ENCODE measurements around the gene VPS25.
"Not testable (repeated sequence)": the region's sequence is repeated elsewhere in the genome, so short reads cannot be mapped to it uniquely, and the experiment has no call there.

Gene VPS25

DNA sequence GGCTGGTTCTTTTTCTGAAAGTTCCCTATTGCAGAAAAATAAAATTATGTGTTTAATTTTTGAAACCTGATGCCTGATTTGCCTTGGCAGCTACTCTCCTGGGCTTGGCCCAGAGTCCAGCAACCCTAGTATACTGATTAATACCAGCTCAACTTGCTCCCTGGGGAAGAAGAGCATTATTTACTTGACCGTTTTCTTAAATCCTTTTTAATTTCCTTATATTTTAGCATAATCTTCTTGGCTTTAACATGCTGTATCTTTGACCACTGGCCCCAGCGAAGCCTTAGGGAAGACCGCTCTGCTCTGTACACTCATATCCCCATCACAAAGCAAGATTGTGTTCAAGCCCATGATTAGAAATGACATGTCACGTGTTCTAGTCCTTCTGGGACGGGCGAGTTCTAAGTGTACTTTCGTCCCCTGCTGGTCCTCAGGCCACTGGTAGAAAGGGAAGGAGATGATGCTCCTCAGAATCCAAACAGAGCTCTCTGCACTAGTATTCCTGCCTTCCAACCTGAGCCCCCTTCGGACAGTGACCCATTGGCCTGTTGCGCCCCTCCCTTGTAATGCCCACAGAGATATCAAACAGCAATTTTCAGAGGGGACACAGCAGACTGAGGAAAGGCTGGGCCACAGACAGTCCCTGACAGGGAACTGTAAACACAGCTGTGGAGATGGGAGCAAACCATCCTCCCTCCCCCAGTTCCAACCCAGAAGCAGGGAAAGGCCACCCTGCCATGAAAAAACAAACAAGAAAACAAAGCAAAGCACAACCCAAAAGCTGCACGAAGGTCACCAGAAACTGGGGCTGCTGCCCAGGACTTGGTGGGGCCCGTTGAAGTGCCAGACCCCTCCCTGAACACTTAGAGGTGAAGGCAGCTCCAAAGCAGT lies 24.1 kb upstream of the VPS25 start:
- Histone ChIP-seq H3K4me3 (ENCODE audit: low read length in 2 of 2) (no peak overlapping the region), H3K9me3 (ENCODE audit: control insufficient read depth in 2 of 2, low read length in 2 of 2) (no peaks in the 10 kb centered on the region), H3K27me3 (ENCODE audit: control insufficient read depth in 1 of 2, insufficient read depth in 2 of 2, low read length in 2 of 2) (peaks cover 0 to 3% of the 10 kb centered on the region in 2 donors), H3K27ac (ENCODE audit: low read length) (peak overlapping the region; percentile 64), H3K36me3 (ENCODE audit: control insufficient read depth in 2 of 2, insufficient read depth in 2 of 2, low read length in 2 of 2) (no peaks in the 10 kb centered on the region), H3K4me1 (ENCODE audit: control insufficient read depth, insufficient read depth, low read length) (peaks cover 20% of the 10 kb centered on the region), H3K9ac (ENCODE audit: low read length in 2 of 2) (peak overlapping the region in 1 of 2 donors; percentile 13)

DNA sequence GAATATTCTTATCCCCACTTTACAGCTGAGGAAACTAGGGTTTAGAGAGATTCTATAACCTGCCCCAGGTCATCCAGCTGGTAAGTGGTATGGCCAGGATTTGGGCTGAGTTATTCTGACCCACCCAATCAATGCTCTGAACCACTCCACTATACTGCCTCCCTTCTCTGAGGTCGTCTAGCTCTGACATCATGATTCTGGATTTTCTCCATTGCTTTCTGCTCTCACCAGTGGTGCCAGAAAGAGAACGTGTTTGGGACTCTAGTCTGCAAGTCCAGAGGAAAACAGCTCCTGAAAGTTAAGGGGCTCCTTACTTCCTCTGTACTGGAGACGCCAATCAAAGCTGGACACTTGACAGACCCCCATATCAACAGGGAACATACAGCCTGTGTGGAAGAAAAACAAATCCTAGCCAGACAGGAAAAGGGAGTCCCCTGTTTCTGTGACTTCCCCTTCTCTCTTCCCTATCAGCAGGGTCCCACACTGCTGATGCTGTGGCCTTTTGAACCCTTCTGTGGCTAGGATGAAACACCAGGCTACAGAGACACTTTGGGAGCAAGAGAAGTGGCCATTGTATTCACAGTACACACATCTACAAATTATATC lies 22.4 kb upstream of the VPS25 start:
- peaks cover 0 to 3% of the 10 kb centered on the region in 2 donors for H3K27me3 ChIP-seq (ENCODE audit: control insufficient read depth in 1 of 2, insufficient read depth in 2 of 2, low read length in 2 of 2)
- no peaks in the 10 kb centered on the region for H3K36me3 ChIP-seq (ENCODE audit: control insufficient read depth in 2 of 2, insufficient read depth in 2 of 2, low read length in 2 of 2)
- peak overlapping the region; percentile 6 for H3K27ac ChIP-seq (ENCODE audit: low read length)
- H3K4me1 ChIP-seq (ENCODE audit: control insufficient read depth, insufficient read depth, low read length): peaks cover 14% of the 10 kb centered on the region
- H3K4me3 ChIP-seq (ENCODE audit: low read length in 2 of 2): no peak overlapping the region
- no peaks in the 10 kb centered on the region for H3K9me3 ChIP-seq (ENCODE audit: control insufficient read depth in 2 of 2, low read length in 2 of 2)
- no peak overlapping the region for H3K9ac ChIP-seq (ENCODE audit: low read length in 2 of 2)

DNA sequence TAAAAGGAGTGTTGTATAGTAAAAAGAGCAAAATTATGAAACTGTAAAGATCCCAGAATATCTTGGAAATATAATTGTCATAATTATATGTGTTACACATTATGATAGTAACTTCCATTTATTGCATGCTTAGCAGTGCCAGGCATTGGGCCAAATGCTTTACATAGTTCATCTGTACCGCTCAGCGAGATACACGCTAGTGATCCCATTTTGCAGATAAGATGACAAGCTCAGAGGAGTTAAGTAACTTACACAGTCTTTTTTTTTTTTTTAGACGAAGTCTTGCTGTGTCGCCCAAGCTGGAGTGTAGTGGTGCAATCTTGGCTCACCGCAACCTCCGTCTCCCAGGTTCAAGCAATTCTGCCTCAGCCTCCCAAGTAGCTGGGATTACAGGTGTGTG lies 21.6 kb upstream of the VPS25 start:
- H3K9me3 ChIP-seq (ENCODE audit: control insufficient read depth in 2 of 2, low read length in 2 of 2): no peaks in the 10 kb centered on the region
- H3K4me3 ChIP-seq (ENCODE audit: low read length in 2 of 2): no peak overlapping the region
- peaks cover 16% of the 10 kb centered on the region for H3K4me1 ChIP-seq (ENCODE audit: control insufficient read depth, insufficient read depth, low read length)
- peaks cover 0 to 3% of the 10 kb centered on the region in 2 donors for H3K27me3 ChIP-seq (ENCODE audit: control insufficient read depth in 1 of 2, insufficient read depth in 2 of 2, low read length in 2 of 2)
- no peaks in the 10 kb centered on the region for H3K36me3 ChIP-seq (ENCODE audit: control insufficient read depth in 2 of 2, insufficient read depth in 2 of 2, low read length in 2 of 2)
- H3K9ac ChIP-seq (ENCODE audit: low read length in 2 of 2): no peak overlapping the region
- H3K27ac ChIP-seq (ENCODE audit: low read length): no peak overlapping the region

DNA sequence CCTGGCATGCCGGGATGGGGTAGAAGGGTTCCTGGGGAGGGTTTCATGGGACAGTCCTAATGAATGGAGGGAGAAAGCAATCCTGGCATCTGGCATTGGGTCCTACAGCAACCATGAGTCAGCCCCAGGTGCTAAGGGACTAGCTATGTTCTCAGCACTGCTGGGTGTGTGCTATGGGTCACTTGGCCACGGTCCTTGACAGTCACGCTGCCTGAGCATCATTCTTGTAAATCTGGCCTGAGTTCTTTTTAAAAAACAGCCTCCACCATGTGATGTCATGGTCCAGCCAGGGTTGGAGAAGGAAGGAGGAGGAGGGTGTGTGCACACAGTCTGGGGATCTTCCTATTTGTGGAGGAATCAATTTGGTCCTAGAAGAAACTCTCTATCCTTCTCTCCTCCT lies 18.5 kb upstream of the VPS25 start:
- no peak overlapping the region for H3K27ac ChIP-seq (ENCODE audit: low read length)

DNA sequence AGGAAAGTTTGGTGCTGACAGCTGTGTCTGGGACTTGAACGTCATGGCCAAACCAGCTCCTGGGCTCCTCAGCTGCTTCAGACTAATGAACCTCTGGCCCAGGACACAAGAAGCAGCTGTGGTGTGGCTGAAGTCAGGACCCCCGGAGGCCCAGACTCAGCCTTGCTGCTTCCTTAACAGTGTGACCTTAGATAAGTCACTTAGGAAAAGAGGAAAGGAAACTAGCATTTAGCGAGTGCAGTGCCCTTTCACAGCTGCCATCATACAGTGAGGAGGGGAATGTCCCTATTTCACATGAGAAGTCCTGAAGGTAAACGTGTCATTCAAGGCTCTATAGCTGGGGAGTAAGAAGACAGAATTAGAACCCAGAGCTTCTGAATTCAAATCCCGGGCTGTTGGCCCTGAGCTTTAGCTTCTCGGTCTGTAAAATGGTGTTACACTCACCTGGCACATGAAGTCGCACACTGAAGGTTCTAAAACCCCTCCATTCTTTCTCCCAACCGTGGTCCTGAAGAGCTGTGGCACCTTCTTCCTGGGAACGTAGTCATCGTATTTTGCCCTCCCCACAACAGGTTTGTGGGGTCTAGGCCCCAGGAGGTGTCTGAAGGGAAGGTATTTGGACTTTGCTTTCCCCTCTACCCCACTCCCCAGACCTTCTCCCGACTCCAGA lies 13.1 kb upstream of the VPS25 start:
- peak overlapping the region in 1 of 2 donors; percentile 69 for H3K4me3 ChIP-seq (ENCODE audit: low read length in 2 of 2)
- H3K9ac ChIP-seq (ENCODE audit: low read length in 2 of 2): peak overlapping the region in 1 of 2 donors; percentile 21
- H3K4me1 ChIP-seq (ENCODE audit: control insufficient read depth, insufficient read depth, low read length): peaks cover 27% of the 10 kb centered on the region
- H3K36me3 ChIP-seq (ENCODE audit: control insufficient read depth in 2 of 2, insufficient read depth in 2 of 2, low read length in 2 of 2): no peaks in the 10 kb centered on the region
- H3K27ac ChIP-seq (ENCODE audit: low read length): no peak overlapping the region
- H3K9me3 ChIP-seq (ENCODE audit: control insufficient read depth in 2 of 2, low read length in 2 of 2): no peaks in the 10 kb centered on the region
- peaks cover 13 to 21% of the 10 kb centered on the region in 2 donors for H3K27me3 ChIP-seq (ENCODE audit: control insufficient read depth in 1 of 2, insufficient read depth in 2 of 2, low read length in 2 of 2)

More for the DNA sequence above, 18.5 kb upstream of the VPS25 start:
- Histone ChIP-seq H3K9ac (ENCODE audit: low read length in 2 of 2) (no peak overlapping the region), H3K36me3 (ENCODE audit: control insufficient read depth in 2 of 2, insufficient read depth in 2 of 2, low read length in 2 of 2) (no peaks in the 10 kb centered on the region), H3K4me3 (ENCODE audit: low read length in 2 of 2) (no peak overlapping the region), H3K9me3 (ENCODE audit: control insufficient read depth in 2 of 2, low read length in 2 of 2) (no peaks in the 10 kb centered on the region), H3K4me1 (ENCODE audit: control insufficient read depth, insufficient read depth, low read length) (peaks cover 6% of the 10 kb centered on the region), H3K27me3 (ENCODE audit: control insufficient read depth in 1 of 2, insufficient read depth in 2 of 2, low read length in 2 of 2) (peaks cover 0 to under 1% of the 10 kb centered on the region in 2 donors)

DNA sequence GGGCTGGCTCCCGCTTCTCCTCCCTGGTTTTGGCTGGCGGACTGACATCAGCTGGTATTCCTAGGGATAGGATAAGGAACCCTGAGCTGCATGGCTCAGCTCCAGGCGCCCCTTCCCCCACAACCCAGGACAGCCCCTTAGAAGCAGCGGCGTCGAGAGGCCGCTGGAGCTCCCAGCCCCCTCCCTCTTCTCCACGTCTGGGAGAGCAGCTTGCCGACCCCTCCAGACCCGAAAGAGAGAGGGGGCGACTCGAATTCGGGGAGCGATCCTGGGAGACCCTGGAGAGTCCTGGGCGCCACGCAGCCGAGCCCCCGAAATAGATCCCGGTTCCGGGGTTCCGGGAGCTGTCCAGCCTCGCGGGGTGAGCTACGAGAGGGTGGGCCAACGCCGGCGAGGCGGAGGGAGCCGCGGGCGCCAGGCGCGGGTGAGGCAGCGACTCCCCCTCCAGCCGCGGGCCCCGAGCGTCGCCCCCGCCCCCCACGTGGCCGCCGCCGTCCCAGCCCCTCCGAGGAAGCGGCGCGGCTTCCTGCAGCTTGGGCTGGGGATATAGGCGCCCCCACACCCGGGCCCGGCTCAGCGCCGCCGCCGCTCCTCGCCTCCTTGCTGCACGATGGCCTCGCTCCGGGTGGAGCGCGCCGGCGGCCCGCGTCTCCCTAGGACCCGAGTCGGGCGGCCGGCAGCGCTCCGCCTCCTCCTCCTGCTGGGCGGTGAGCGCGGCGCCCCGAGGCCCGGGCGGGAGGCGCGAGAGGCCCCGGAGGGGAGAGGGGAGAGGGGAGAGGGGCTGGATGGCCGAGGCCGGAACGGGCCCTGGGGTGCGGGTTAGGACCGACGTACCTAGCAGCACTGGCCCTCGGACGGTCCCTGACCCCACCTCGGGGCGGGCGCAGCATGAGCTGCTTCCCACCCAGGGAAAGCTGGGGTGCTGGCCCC lies 12.3 kb upstream of the VPS25 start, which contains the start of gene RAMP2:
Gene RAMP2 (plus strand): TSS at position 576 of the 930 bp plus-strand sequence. CDS start 35 bp downstream, at position 611.
- Histone ChIP-seq H3K36me3 (ENCODE audit: control insufficient read depth in 2 of 2, insufficient read depth in 2 of 2, low read length in 2 of 2) (no peaks in the 10 kb centered on the region), H3K9me3 (ENCODE audit: control insufficient read depth in 2 of 2, low read length in 2 of 2) (no peaks in the 10 kb centered on the region), H3K4me1 (ENCODE audit: control insufficient read depth, insufficient read depth, low read length) (peaks cover 25% of the 10 kb centered on the region), H3K27me3 (ENCODE audit: control insufficient read depth in 1 of 2, insufficient read depth in 2 of 2, low read length in 2 of 2) (peaks cover 13 to 21% of the 10 kb centered on the region in 2 donors), H3K9ac (ENCODE audit: low read length in 2 of 2) (peak within 1 kb of the TSS; percentile 21 to 53), H3K4me3 (ENCODE audit: low read length in 2 of 2) (peak within 1 kb of the TSS; percentile 49 to 69), H3K27ac (ENCODE audit: low read length) (peak within 1 kb of the TSS; percentile 31)

DNA sequence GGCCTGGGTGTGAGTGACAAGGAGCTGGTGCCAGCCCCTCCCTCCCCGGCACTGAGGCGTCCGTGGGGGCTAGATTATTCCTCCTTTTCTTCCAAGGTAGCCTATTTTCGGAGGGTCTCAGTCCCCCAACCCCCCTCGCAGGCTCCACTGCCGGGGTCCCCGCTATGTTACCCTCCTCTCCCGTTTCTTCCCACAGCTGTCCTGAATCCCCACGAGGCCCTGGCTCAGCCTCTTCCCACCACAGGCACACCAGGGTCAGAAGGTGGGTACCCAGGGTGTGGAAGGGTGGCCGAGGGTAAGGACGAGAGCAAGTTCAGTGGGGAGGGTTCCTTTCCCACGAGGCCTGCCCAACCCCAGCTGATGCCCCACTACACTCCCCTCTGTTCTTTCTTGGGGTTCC lies 11.6 kb upstream of the VPS25 start:
- Histone ChIP-seq H3K9me3 (ENCODE audit: control insufficient read depth in 2 of 2, low read length in 2 of 2) (no peaks in the 10 kb centered on the region), H3K27me3 (ENCODE audit: control insufficient read depth in 1 of 2, insufficient read depth in 2 of 2, low read length in 2 of 2) (peaks cover 13 to 21% of the 10 kb centered on the region in 2 donors), H3K27ac (ENCODE audit: low read length) (peak overlapping the region; percentile 31), H3K4me3 (ENCODE audit: low read length in 2 of 2) (peak overlapping the region; percentile 49 to 69), H3K4me1 (ENCODE audit: control insufficient read depth, insufficient read depth, low read length) (peaks cover 24% of the 10 kb centered on the region), H3K9ac (ENCODE audit: low read length in 2 of 2) (peak overlapping the region; percentile 21 to 53), H3K36me3 (ENCODE audit: control insufficient read depth in 2 of 2, insufficient read depth in 2 of 2, low read length in 2 of 2) (no peaks in the 10 kb centered on the region)

DNA sequence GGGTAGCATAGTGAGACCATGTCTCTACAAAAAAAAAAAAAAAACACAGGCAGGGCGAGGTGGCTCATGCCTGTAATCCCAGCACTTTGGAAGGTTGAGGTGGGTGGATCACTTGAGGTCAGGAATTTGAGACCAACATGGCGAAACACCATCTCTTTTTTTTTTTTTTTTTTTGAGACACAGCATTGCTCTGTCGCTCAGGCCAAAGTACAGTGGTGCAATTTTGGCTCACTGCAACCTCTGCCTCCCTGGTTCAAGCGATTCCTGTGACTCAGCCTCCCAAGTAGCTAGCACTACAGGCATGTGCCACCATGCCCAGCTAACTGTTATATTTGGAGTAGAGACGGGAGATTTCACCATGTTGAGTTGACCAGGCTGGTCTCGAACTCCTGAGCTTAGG lies 7.1 kb upstream of the VPS25 start:
- Histone ChIP-seq H3K36me3 (ENCODE audit: control insufficient read depth in 2 of 2, insufficient read depth in 2 of 2, low read length in 2 of 2) (no peaks in the 10 kb centered on the region), H3K27me3 (ENCODE audit: control insufficient read depth in 1 of 2, insufficient read depth in 2 of 2, low read length in 2 of 2) (peaks cover 7 to 13% of the 10 kb centered on the region in 2 donors), H3K9ac (ENCODE audit: low read length in 2 of 2) (no peak overlapping the region), H3K4me1 (ENCODE audit: control insufficient read depth, insufficient read depth, low read length) (peaks cover 13% of the 10 kb centered on the region), H3K9me3 (ENCODE audit: control insufficient read depth in 2 of 2, low read length in 2 of 2) (no peaks in the 10 kb centered on the region), H3K27ac (ENCODE audit: low read length) (no peak overlapping the region), H3K4me3 (ENCODE audit: low read length in 2 of 2) (no peak overlapping the region)

DNA sequence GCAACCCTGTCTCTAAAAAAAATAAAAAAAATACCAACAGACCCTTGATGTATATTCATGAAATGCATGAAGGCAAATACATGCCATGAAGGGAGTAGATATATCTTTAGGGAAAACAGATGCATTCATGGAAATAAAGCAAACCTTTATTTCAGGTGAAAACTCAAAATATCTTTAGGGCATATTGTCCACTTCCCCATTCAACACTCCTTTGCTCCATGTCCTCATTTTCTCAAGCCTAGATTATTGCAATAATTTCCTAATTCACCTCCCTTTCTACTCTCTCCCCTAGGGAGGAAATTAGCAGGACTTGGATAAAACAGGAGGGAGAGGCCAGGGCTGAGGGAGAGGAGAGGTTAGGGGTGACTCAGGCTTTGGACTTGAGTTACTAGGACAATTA lies 5.7 kb upstream of the VPS25 start:
- no peak overlapping the region for H3K4me3 ChIP-seq (ENCODE audit: low read length in 2 of 2)
- H3K9me3 ChIP-seq (ENCODE audit: control insufficient read depth in 2 of 2, low read length in 2 of 2): no peaks in the 10 kb centered on the region
- H3K9ac ChIP-seq (ENCODE audit: low read length in 2 of 2): no peak overlapping the region
- no peaks in the 10 kb centered on the region for H3K27me3 ChIP-seq (ENCODE audit: control insufficient read depth in 1 of 2, insufficient read depth in 2 of 2, low read length in 2 of 2)
- peaks cover 5% of the 10 kb centered on the region for H3K4me1 ChIP-seq (ENCODE audit: control insufficient read depth, insufficient read depth, low read length)
- no peak overlapping the region for H3K27ac ChIP-seq (ENCODE audit: low read length)
- no peaks in the 10 kb centered on the region for H3K36me3 ChIP-seq (ENCODE audit: control insufficient read depth in 2 of 2, insufficient read depth in 2 of 2, low read length in 2 of 2)

DNA sequence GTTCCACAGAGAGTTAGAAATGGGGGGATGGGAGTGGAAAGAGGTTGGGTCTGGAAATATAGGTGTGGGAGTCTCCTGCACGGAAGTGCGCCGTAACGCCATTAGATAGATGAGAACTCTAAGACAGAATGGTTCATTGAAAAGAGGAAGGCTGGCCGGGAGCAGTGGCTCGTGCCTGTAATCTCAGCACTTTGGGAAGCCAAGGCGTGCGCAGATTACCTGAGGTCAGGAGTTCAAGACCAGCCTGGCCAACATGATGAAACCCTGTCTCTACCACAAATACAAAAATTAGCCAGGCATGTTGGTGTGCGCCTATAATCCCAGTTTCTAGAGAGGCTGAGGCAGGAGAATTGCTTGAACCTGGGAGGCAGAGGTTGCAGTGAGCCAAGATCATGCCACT lies 5.2 kb upstream of the VPS25 start:
- not testable (repeated sequence) for H3K27ac ChIP-seq (ENCODE audit: low read length); H3K36me3 ChIP-seq (ENCODE audit: control insufficient read depth in 2 of 2, insufficient read depth in 2 of 2, low read length in 2 of 2); H3K27me3 ChIP-seq (ENCODE audit: control insufficient read depth in 1 of 2, insufficient read depth in 2 of 2, low read length in 2 of 2); H3K4me1 ChIP-seq (ENCODE audit: control insufficient read depth, insufficient read depth, low read length); H3K9ac ChIP-seq (ENCODE audit: low read length in 2 of 2); H3K4me3 ChIP-seq (ENCODE audit: low read length in 2 of 2); H3K9me3 ChIP-seq (ENCODE audit: control insufficient read depth in 2 of 2, low read length in 2 of 2)
